ENCODE data around the gene ARHGAP6. TPM values are rescaled to one million over a fixed set of nuclear protein-coding genes. Genes with fewer than 3 reads are reported as not detected.

Gene ARHGAP6
- total RNA-seq, 6 experiments from 2014 or later = 0.51 to 1.0 (median 0.69) TPM

DNA sequence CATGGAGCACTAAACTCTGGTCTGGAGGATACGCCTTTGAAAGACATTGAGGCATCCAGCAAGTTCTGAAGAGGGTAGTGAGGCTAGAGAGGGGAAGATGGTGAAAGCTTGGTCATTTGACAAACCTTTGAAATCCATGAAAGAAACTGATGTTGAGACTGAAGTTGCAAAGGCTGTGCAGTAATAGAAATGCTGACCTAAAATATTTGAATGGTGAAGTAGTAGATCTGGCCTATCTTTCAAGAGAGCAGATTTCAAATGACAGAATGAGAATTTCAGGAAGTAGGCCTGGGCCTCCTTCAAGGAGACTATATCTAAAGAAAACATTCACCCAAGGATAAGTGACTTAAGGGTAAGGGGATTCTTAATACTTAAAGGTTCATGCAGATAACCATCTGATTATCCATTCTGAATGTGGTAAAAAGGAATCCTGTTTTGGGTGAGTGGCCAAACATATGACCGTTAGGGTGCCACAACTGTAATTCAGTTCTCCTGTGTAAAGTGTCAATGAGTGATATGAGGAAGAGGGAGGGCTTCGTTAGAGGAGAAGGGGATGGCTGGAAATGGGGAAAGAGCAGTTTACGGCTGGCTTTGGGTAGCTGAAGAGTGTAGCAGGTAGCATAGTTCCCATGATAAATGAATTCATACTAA, 310.3 kb downstream of the ARHGAP6 start:
- Mint-ChIP-seq H3K27ac (no peak overlapping the region), H3K36me3 (ENCODE audit: low read depth) (no peaks in the 10 kb centered on the region), H3K4me1 (ENCODE audit: low read depth) (peaks cover 35% of the 10 kb centered on the region), H3K4me3 (no peak overlapping the region), H3K27me3 (ENCODE audit: insufficient read depth) (no peaks in the 10 kb centered on the region), H3K9me3 (no peaks in the 10 kb centered on the region)
- TF ChIP-seq, protein P1, sequence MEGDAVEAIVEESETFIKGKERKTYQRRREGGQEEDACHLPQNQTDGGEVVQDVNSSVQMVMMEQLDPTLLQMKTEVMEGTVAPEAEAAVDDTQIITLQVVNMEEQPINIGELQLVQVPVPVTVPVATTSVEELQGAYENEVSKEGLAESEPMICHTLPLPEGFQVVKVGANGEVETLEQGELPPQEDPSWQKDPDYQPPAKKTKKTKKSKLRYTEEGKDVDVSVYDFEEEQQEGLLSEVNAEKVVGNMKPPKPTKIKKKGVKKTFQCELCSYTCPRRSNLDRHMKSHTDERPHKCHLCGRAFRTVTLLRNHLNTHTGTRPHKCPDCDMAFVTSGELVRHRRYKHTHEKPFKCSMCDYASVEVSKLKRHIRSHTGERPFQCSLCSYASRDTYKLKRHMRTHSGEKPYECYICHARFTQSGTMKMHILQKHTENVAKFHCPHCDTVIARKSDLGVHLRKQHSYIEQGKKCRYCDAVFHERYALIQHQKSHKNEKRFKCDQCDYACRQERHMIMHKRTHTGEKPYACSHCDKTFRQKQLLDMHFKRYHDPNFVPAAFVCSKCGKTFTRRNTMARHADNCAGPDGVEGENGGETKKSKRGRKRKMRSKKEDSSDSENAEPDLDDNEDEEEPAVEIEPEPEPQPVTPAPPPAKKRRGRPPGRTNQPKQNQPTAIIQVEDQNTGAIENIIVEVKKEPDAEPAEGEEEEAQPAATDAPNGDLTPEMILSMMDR (IDR thresholded peaks at IDR 0.05) = no peak
- DNase-seq = no peak

GRCh38 chrX:11352296-11352741, 313.4 kb downstream of the ARHGAP6 start:
- TF ChIP-seq, protein P1 (IDR thresholded peaks at IDR 0.05) = no peak
- H3K27ac Mint-ChIP-seq = no peak overlapping the region
- no peak overlapping the region for H3K4me3 Mint-ChIP-seq
- peaks cover 35% of the 10 kb centered on the region for H3K4me1 Mint-ChIP-seq (ENCODE audit: low read depth)
- H3K36me3 Mint-ChIP-seq (ENCODE audit: low read depth) = no peaks in the 10 kb centered on the region
- DNase-seq = no peak
- H3K9me3 Mint-ChIP-seq = no peaks in the 10 kb centered on the region
- H3K27me3 Mint-ChIP-seq (ENCODE audit: insufficient read depth) = no peaks in the 10 kb centered on the region

GRCh38 chrX:11351375-11352295, 314.1 kb downstream of the ARHGAP6 start:
- Mint-ChIP-seq H3K27ac (peak overlapping the region; percentile 38; the same call in 1 of the 2 replicates), H3K9me3 (no peaks in the 10 kb centered on the region), H3K4me1 (ENCODE audit: low read depth) (peaks cover 35% of the 10 kb centered on the region), H3K27me3 (ENCODE audit: insufficient read depth) (no peaks in the 10 kb centered on the region), H3K4me3 (no peak overlapping the region), H3K36me3 (ENCODE audit: low read depth) (no peaks in the 10 kb centered on the region)
- DNase-seq = peak; percentile 64
- TF ChIP-seq, protein P1 (IDR thresholded peaks at IDR 0.05) = no peak

GRCh38 chrX:11349661-11350337, 315.9 kb downstream of the ARHGAP6 start:
- no peaks in the 10 kb centered on the region for H3K9me3 Mint-ChIP-seq
- no peak for DNase-seq

GRCh38 chrX:11349020-11349419, 316.7 kb downstream of the ARHGAP6 start:
- Mint-ChIP-seq H3K4me1 (ENCODE audit: low read depth) (peaks cover 29% of the 10 kb centered on the region), H3K4me3 (no peak overlapping the region), H3K36me3 (ENCODE audit: low read depth) (no peaks in the 10 kb centered on the region), H3K27ac (no peak overlapping the region), H3K27me3 (ENCODE audit: insufficient read depth) (no peaks in the 10 kb centered on the region), H3K9me3 (no peaks in the 10 kb centered on the region)
- no peak for DNase-seq
- TF ChIP-seq, protein P1 (IDR thresholded peaks at IDR 0.05) = no peak

More at GRCh38 chrX:11349661-11350337, 315.9 kb downstream of the ARHGAP6 start:
- no peak overlapping the region for H3K4me3 Mint-ChIP-seq
- TF ChIP-seq, protein P1 (IDR thresholded peaks at IDR 0.05) = no peak
- H3K27me3 Mint-ChIP-seq (ENCODE audit: insufficient read depth) = no peaks in the 10 kb centered on the region
- H3K27ac Mint-ChIP-seq = no peak overlapping the region
- no peaks in the 10 kb centered on the region for H3K36me3 Mint-ChIP-seq (ENCODE audit: low read depth)
- H3K4me1 Mint-ChIP-seq (ENCODE audit: low read depth) = peaks cover 29% of the 10 kb centered on the region

Data from HFFc6 (cell line).